Endothelial cell of coronary artery (primary cell): ENCODE measurements around the gene CCDC33. TPM values are rescaled to one million over a fixed set of nuclear protein-coding genes. Genes with fewer than 3 reads are reported as not detected.

ENCODE experiments used
- total RNA-seq: library from RNA; depleted of rRNA; stranded (reverse); fragments of >200 nt; gene quantifications from 2 replicates; pipeline ENCODE4 v1.2.3, GENCODE V29; 2014

CCDC33 gene
- not detected in 2 replicates for total RNA-seq

DNA sequence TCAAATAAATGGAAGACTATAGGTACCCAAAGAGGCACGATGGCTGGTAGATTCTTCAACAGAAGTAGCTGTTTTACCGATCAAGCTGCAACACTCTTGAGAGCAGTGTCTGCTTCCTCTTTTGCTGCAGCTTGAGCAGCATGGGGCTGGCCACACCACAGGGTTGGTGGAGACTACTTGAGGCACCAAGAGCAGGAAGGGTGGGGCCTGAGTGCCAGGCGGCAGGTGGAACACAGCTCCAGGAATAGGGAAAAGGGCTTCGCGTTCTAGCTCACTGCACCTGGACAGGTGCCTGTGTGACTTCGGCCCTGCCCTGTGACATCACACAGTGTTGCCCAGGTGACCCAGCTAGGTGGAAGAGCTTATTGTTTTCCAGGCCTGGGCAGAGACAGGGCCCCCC lies at the start of gene CCDC33:
Gene CCDC33 (plus strand): TSS at position 365 of the 400 bp plus-strand sequence. CDS start 394 bp downstream, outside the sequence.

DNA sequence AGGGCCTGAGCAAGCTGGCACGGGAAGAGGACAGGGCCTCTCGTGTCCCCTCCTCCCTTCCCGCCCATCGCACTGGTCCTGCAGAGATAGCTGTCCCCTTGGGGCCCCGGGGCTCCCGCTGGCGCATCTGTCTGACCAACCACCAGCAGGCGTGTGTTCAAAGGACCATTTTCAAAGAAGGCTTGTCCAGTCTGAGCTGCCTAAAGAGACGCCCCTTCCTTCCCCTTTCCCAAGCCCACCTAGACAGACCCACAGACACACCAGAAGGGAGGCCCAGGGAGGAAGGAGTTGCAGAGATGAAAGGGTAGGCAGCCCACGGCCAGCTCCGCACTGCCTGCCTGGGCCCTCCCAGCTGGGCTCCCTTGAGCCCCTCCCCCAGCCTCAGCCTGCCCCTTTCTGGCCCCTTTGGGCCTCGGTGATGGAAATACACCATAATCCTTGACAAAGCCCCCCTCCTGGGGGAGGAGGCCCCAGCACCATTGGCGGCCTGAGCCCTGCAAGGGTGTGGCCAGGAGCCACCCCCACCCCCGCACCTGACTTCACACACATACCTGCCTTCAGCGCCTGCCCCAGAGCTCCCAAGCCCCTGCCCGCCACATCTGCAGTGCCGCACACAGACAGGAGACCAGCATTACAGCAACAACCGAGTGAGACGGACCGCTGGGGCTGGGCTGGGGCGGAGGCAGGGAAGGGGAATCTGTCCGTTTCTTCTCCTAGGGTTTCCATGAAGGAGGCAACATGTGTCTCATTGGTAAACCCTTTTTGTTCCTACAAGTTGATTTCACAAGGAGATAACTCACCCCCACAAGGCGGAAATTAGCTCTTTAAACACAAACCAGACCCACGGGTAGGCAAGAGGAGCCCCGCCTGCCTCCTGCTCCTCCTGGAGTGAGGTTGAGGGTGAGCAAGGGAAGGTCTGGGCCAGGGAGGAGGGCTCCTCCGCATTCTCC lies 33.4 kb upstream of the CCDC33 start, which contains the start of gene STRA6:
Gene STRA6 (minus strand): TSS at position 336 of the 950 bp plus-strand sequence. CDS start 520 bp downstream, outside the sequence.

DNA sequence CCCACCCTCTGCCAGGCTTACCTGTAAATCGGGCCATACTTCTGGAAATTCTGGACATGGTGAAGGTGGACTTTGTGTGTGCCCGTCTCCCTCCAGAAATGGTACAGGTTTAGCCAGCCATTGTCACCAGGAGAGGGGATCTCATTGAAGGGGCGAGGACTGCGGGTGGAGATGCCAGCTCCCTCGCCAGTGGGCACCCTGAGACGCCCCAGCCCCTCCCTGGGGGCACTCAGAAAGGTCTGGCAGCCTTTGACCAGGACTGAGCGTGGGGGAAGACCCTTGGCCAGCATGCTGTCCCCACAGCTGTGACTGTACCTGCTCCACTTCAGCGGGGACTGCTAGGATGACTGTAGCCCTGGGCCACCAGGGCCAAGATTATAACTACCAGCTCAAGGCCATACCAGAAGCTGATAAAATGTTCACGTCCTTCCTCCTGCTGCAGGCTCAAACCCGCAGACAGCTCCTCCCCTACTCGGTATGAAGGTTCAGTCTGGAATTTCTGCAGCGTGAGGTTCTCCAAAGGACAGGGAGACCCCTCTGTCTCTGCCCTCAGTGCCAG lies 131.2 kb downstream of the CCDC33 start, which contains the start of gene CYP11A1:
Gene CYP11A1 (minus strand): TSS at position 351 of the 559 bp plus-strand sequence. CDS start 61 bp downstream, at position 290.

Other genes starting within 250 kb of the CCDC33 start
- gene STOML1, start 244.0 kb upstream of the CCDC33 start, total RNA-seq = 8.5 and 13.5 TPM in 2 replicates
- 28.3 and 47.8 TPM in 2 replicates for gene PML, start 241.6 kb upstream of the CCDC33 start, total RNA-seq
- gene GOLGA6A, start 153.8 kb upstream of the CCDC33 start, total RNA-seq = not detected in 2 replicates
- gene ISLR2, start 105.7 kb upstream of the CCDC33 start, total RNA-seq = 0.09 TPM in 1 of 2 replicates, not detected in the other
- gene ISLR, start 62.6 kb upstream of the CCDC33 start, total RNA-seq = 4.6 TPM in 1 of 2 replicates, not detected in the other
- gene STRA6, start 33.5 kb upstream of the CCDC33 start, total RNA-seq = 0.85 TPM in 1 of 2 replicates, not detected in the other
- not detected in 2 replicates for gene CYP11A1, start 131.3 kb downstream of the CCDC33 start, total RNA-seq
- gene SEMA7A, start 197.6 kb downstream of the CCDC33 start, total RNA-seq = 1.9 and 2.0 TPM in 2 replicates
- 21.6 and 23.1 TPM in 2 replicates for gene UBL7, start 224.8 kb downstream of the CCDC33 start, total RNA-seq